Measurements from ENCODE around the gene C15orf39.

The C15orf39 gene

GRCh38 chr15:75198560-75199356, 2.9 kb upstream of the C15orf39 start:
- DNase-seq: no peak

- no peak for DNase-seq
Measured at GRCh38 chr15:75199357-75199940, 2.2 kb upstream of the C15orf39 start.

GRCh38 chr15:75200391-75200764, 1.3 kb upstream of the C15orf39 start:
- DNase-seq: no peak

- peak; percentile 58 for DNase-seq
Measured at GRCh38 chr15:75200765-75201615, 692 bp upstream of the C15orf39 start.

GRCh38 chr15:75202251-75203016, 752 bp downstream of the C15orf39 start:
- peak; percentile 84 for DNase-seq

DNA sequence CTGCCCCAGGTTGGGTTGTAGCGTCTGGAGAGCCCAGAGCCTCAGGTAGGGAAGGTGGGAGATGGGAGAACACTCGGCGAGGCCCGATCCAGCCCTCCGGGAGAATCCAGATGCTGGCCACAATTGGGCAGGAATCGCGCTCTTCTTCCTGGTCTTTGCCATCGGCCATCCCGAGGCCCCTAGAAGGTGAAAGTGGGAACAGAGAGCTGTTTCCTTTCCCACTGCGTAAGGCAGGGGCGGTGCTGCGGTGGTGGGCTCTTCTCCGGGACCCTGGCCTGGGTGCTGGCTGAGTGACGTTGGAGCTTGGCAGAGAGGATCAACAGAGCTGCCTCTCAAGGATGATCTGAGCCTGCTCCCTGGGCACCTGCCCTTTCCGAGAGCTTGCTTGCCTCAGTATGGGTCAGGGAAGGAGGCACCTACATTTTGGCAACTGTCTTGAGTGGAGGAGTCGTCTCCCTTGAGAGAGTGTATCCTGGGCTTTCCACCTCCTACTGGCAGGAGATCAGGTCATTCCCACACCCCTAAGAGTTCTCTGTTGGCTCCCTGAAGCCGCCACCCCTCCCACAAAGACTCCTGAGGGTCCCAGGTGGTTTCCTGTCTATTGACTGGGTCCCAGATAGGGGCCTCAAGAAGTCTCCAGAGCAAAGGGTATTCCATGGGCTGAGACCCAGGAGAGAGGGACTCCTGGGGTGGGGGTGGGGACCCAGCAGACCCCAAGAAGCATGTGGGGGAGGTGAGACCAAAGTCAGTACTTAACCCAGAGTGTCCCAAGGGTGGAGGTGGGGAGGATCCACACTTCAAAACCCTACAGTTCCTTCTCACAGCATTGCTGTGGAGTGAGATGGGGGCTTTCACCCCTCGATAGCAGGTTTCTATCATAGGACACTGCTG, 1.6 kb downstream of the C15orf39 start:
- no peak for DNase-seq

DNA sequence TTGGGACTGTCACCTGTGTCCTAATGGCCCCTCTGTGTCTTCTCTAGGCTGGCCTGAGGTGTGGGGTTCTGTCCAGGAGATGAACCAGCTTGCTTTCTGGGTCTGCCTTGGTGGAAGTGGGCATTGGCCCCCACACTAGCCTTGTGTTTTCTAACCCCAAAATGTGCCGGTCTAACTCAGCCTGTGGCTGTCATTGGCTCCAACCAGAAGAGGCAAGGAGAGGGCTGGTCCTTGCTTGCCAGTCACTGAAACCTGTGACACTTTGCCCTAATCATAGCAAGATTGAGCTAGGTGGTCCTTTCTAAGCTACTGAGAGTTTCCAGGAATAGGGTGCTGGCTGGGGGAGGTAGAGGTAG, 2.2 kb downstream of the C15orf39 start:
- no peak for DNase-seq

DNA sequence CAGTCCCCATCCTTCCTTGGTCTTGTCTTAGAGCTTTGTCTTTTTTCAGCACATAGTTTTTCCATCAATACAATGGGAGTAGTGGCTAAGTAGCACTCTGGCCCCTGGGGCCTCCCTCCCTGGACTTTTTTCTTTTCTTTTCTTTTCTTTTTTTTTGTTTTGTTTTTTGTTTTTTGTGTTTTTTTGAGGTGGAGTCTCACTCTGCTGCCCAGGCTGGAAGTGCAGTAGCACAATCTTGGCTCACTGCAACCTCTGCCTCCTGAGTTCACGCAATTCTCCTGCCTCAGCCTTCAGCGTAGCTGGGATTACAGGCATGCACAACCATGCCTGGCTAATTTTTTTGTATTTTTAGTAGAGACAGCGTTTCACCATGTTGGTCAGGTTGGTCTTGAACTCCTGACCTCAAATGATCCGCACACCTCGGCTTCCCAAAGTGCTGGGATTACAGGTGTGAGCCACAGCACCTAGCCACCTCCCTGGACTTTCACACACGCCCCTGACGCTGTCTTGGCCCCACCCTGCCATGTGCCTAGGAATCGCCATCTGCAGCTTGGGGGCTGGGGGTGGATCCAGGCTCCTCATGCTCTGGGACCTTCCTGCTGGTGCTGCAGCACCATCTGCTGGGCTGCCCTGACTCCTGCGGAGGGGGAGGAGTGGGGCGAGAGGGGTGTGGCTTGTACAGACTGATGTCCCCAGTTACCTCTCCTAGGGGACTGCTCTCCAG, 2.8 kb downstream of the C15orf39 start:
- peak; percentile 84 for DNase-seq

DNA sequence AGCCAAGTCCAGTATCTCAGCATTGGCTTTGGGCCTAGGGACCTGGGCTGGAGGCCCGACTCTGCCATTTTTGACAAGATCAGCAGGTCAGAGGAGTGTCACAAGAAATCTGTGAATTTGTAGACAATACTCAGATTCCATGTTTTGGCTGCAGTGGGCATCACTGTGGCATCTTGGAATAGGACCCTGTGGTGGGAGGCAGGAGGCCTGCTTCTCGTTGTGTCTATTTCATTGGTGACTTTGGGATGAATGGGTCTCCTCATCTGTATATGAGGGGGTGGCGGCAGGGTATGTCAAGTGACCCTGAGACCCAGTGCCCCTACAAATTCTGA, 3.3 kb downstream of the C15orf39 start:
- no peak for DNase-seq

- DNase-seq: no peak
Measured at GRCh38 chr15:75206006-75206405, 4.3 kb downstream of the C15orf39 start.

DNA sequence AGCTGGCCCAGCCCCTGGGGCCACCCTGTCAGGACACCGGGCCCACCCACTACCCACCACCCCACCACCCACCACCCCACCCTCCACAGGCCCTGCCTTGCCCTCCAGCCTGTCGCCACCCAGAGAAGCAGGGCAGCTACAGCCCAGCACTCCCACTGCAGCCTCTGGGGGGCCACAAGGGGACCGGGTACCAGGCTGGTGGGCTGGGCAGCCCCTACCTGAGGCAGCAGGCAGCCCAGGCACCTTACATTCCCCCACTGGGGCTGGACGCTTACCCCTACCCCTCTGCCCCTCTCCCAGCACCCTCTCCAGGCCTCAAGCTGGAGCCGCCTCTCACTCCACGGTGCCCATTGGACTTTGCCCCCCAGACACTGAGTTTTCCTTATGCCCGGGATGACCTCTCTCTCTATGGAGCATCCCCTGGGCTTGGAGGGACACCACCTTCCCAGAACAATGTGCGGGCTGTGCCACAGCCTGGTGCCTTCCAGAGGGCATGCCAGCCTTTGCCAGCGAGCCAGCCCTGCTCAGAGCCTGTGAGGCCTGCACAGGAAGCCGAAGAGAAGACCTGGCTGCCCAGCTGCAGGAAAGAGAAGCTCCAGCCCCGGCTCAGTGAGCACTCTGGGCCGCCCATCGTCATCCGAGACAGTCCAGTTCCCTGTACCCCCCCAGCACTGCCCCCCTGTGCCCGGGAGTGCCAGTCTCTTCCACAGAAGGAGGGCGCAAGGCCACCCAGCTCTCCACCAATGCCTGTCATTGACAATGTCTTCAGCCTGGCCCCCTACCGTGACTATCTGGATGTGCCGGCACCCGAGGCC, 5.3 kb downstream of the C15orf39 start:
- DNase-seq: no peak

DNA sequence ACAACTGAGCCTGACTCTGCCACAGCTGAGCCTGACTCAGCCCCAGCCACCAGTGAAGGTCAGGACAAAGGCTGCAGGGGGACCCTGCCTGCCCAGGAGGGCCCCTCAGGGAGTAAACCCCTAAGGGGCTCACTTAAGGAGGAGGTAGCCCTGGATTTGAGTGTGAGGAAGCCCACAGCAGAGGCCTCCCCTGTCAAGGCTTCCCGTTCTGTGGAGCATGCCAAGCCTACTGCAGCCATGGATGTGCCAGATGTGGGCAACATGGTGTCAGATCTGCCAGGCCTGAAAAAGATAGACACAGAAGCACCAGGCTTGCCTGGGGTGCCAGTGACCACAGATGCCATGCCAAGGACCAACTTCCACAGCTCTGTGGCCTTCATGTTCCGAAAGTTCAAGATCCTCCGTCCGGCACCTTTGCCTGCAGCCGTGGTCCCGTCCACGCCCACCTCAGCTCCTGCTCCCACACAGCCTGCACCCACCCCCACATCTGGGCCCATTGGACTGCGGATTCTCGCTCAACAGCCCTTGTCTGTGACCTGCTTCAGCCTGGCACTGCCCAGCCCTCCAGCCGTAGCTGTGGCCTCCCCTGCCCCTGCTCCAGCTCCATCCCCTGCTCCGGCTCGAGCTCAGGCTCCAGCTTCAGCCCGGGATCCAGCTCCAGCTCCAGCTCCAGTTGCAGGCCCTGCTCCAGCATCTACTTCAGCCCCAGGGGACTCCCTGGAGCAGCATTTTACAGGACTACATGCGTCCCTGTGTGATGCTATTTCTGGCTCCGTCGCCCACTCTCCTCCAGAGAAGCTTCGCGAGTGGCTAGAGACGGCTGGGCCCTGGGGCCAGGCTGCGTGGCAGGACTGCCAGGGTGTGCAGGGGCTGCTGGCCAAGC, 6.2 kb downstream of the C15orf39 start:
- DNase-seq: no peak

DNA sequence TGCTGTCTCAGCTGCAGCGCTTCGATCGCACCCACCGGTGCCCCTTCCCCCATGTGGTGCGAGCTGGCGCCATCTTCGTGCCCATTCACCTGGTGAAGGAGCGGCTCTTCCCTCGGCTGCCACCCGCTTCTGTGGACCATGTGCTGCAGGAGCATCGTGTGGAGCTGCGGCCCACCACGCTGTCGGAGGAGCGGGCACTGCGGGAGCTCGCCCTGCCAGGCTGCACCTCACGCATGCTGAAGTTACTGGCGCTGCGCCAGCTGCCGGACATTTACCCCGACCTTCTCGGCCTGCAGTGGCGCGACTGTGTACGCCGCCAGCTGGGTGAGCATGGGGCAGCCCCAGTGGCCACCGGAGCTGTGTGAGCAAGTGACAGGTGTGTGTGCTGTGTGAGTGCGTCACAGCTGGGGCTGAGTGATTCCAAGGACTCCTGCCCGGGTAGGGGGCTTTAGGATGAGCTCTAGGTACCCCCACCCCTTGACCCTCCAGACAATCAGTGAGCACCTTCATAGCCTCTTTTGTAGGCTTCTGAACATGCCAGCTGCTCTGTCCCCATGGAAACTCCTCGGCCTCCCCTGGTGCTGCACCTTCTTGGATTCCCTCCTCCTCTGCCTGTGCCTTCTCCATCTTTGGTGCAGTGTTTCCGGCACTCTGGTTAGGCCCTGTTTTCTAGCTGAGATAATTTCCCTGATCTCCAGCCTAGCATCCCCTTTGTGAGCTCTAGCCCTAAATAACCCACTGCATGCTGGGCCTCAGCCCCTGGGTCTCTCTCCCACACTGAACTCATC, 7.0 kb downstream of the C15orf39 start:
- no peak for DNase-seq

- no peak for DNase-seq
Measured at GRCh38 chr15:75209289-75209676, 7.6 kb downstream of the C15orf39 start.

- DNase-seq: no peak
Measured at GRCh38 chr15:75210811-75211230, 9.1 kb downstream of the C15orf39 start.

- no peak for DNase-seq
Measured at GRCh38 chr15:75211436-75212199, 9.9 kb downstream of the C15orf39 start.

- DNase-seq: no peak
Measured at GRCh38 chr15:75212200-75212858, 10.6 kb downstream of the C15orf39 start.

Measured in activated CD8-positive, alpha-beta memory T cell treated with anti-CD3 and anti-CD28 coated beads, Interleukin-2, amount 50 U/mL, for 4 hours (primary cell).